Breast epithelium (tissue), 4 donors: ENCODE data around the gene ANKRD63. TPM values are rescaled to one million over a fixed set of nuclear protein-coding genes. Genes with fewer than 3 reads are reported as not detected.

ENCODE experiments used
- DNase-seq, 2 donors: peaks; one replicate each; pipeline ENCODE4 v3.0.0-alpha.2; 2019; ENCODE audit warnings: low spot score in 2 of 2
- H3K27ac ChIP-seq, 2 donors: fragments of 200-600 bp; sonication (generic) in 1 of 2; one replicate each; pipeline ENCODE4 v1.5.1; 2016 to 2019; ENCODE audit warnings: mild to moderate bottlenecking in 1 of 2
- H3K27me3 ChIP-seq, 2 donors: fragments of 200-600 bp; sonication (generic) in 1 of 2; one replicate each; pipeline versions ENCODE4 v1.5.1 to v1.6.0; 2017 to 2019; ENCODE audit warnings: control low read depth in 1 of 2, mild to moderate bottlenecking in 1 of 2
- H3K36me3 ChIP-seq: fragments of 200-600 bp; one replicate; pipeline ENCODE4 v1.5.1; 2019
- H3K4me1 ChIP-seq, 2 donors: fragments of 200-600 bp; sonication (generic); one replicate each; pipeline ENCODE4 v1.5.1; 2016 to 2019; ENCODE audit warnings: control low read depth in 1 of 2
- H3K4me3 ChIP-seq, 3 donors: fragments of 200-600 bp; sonication (generic); 1 replicate in 2 of 3; 2 replicates in 1 of 3; pipeline ENCODE4 v1.5.1; 2016 to 2019; ENCODE audit warnings: mild to moderate bottlenecking in 3 of 3, moderate library complexity in 2 of 3
- H3K9me3 ChIP-seq, 2 donors: fragments of 200-600 bp; sonication (generic) in 1 of 2; one replicate each; pipeline ENCODE4 v1.5.1; 2016 to 2019; ENCODE audit warnings: control low read depth in 1 of 2
- CTCF ChIP-seq, 3 donors: fragments of 450-650 bp; IDR thresholded peaks; one replicate each; pipeline ENCODE4 v1.5.1; 2016 to 2017; ENCODE audit warnings: antibody characterized with exemption in 3 of 3, mild to moderate bottlenecking in 3 of 3, moderate library complexity in 3 of 3
- POLR2A ChIP-seq: fragments of 450-650 bp; IDR thresholded peaks from one replicate; pipeline ENCODE4 v1.6.1; 2016; ENCODE audit warnings: antibody characterized with exemption, mild to moderate bottlenecking, moderate library complexity
- POLR2AphosphoS5 ChIP-seq, 3 donors: sonication (generic); formaldehyde crosslinking; IDR thresholded peaks; one replicate each; pipeline ENCODE4 v1.6.1; 2017; ENCODE audit warnings: antibody characterized with exemption in 3 of 3
- intact Hi-C: fragments of 100-400 bp; cut with DNase I; formaldehyde crosslinking; loops from one replicate; pipeline ENCODE4 v1.15.1; 2023; ENCODE audit warnings: low total_unique reads
- total RNA-seq, 3 donors: library from RNA; depleted of rRNA; stranded (reverse); fragments of >200 nt; gene quantifications; one replicate each; pipeline ENCODE4 v1.1.0, GENCODE V29; 2016

The ANKRD63 gene
- total RNA-seq, 3 donors from 2014 or later, result not detected

GRCh38 chr15:40303576-40303975, 20.7 kb upstream of the ANKRD63 start:
- H3K4me3 ChIP-seq, result no peak overlapping the region
- no peak for DNase-seq
- no peaks in the 10 kb centered on the region for H3K9me3 ChIP-seq
- H3K36me3 ChIP-seq, result no peaks in the 10 kb centered on the region
- no peaks in the 10 kb centered on the region for H3K27me3 ChIP-seq
- no peak for TF ChIP-seq CTCF (IDR thresholded peaks at IDR 0.05)
- no peak for TF ChIP-seq POLR2A
- no peak for TF ChIP-seq POLR2AphosphoS5 (IDR thresholded peaks at IDR 0.05)
- intact Hi-C loops, result no loop called here
- H3K4me1 ChIP-seq, result no peaks in the 10 kb centered on the region
- no peak overlapping the region for H3K27ac ChIP-seq

- H3K4me3 ChIP-seq, result no peak overlapping the region
- no peaks in the 10 kb centered on the region for H3K9me3 ChIP-seq
- intact Hi-C loops, result no loop called here
- H3K4me1 ChIP-seq, result no peaks in the 10 kb centered on the region
- DNase-seq, result no peak
- no peak overlapping the region for H3K27ac ChIP-seq
- H3K27me3 ChIP-seq, result no peaks in the 10 kb centered on the region
- TF ChIP-seq CTCF (IDR thresholded peaks at IDR 0.05) (no peak), POLR2A (no peak), POLR2AphosphoS5 (IDR thresholded peaks at IDR 0.05) (no peak)
- no peaks in the 10 kb centered on the region for H3K36me3 ChIP-seq
These were observed 20.1 kb upstream of the ANKRD63 start for GRCh38 chr15:40302981-40303380.

GRCh38 chr15:40302288-40302886, 19.5 kb upstream of the ANKRD63 start:
- intact Hi-C loops, result no loop called here
- Histone ChIP-seq H3K27me3 (no peaks in the 10 kb centered on the region), H3K27ac (no peak overlapping the region), H3K9me3 (no peaks in the 10 kb centered on the region), H3K4me3 (no peak overlapping the region), H3K36me3 (no peaks in the 10 kb centered on the region), H3K4me1 (no peaks in the 10 kb centered on the region)
- DNase-seq, result no peak
- TF ChIP-seq CTCF (IDR thresholded peaks at IDR 0.05) (no peak), POLR2A (no peak), POLR2AphosphoS5 (IDR thresholded peaks at IDR 0.05) (no peak)

GRCh38 chr15:40301467-40302179, 18.8 kb upstream of the ANKRD63 start:
- intact Hi-C loops, result no loop called here
- no peak for TF ChIP-seq POLR2AphosphoS5 (IDR thresholded peaks at IDR 0.05)
- TF ChIP-seq CTCF (IDR thresholded peaks at IDR 0.05), result no peak
- TF ChIP-seq POLR2A, result no peak

GRCh38 chr15:40300771-40301170, 17.9 kb upstream of the ANKRD63 start:
- no peaks in the 10 kb centered on the region for H3K9me3 ChIP-seq
- intact Hi-C loops, result no loop called here
- no peaks in the 10 kb centered on the region for H3K4me1 ChIP-seq
- no peak for DNase-seq
- no peak overlapping the region for H3K4me3 ChIP-seq
- H3K36me3 ChIP-seq, result no peaks in the 10 kb centered on the region
- TF ChIP-seq CTCF (IDR thresholded peaks at IDR 0.05) (no peak), POLR2A (no peak)
- H3K27me3 ChIP-seq, result no peaks in the 10 kb centered on the region
- no peak overlapping the region for H3K27ac ChIP-seq

More at GRCh38 chr15:40301467-40302179, 18.8 kb upstream of the ANKRD63 start:
- Histone ChIP-seq H3K36me3 (no peaks in the 10 kb centered on the region), H3K9me3 (no peaks in the 10 kb centered on the region), H3K27me3 (no peaks in the 10 kb centered on the region), H3K4me1 (no peaks in the 10 kb centered on the region), H3K27ac (no peak overlapping the region), H3K4me3 (no peak overlapping the region)
- no peak for DNase-seq
